SU-DHL-6 (cell line): ENCODE results near the gene NAA11.

Experiments
- H2AFZ ChIP-seq: fragments of 200-600 bp; sonication (generic); 2 replicates; pipeline ENCODE4 v1.6.1; 2014; ENCODE audit warnings: low read depth, mild to moderate bottlenecking, moderate library complexity, mixed read lengths, antibody characterized with exemption, low read length; ENCODE audit not compliant: severe bottlenecking
- H3F3A ChIP-seq: fragments of 200-600 bp; shearing (Covaris generic); 2 replicates; pipeline ENCODE4 v1.6.0; 2016; ENCODE audit warnings: antibody characterized with exemption, mild to moderate bottlenecking; ENCODE audit not compliant: insufficient read depth
- H3K27ac ChIP-seq: fragments of 200-600 bp; sonication (generic); 2 replicates; pipeline ENCODE4 v1.5.1; 2016; ENCODE audit warnings: low read depth, mild to moderate bottlenecking, low read length, moderate library complexity, mixed read lengths
- H3K27me3 ChIP-seq: fragments of 200-600 bp; sonication (generic), shearing (Covaris generic); 2 replicates; pipeline ENCODE4 v1.6.0; 2014; ENCODE audit warnings: mild to moderate bottlenecking, low read length
- H3K36me3 ChIP-seq: fragments of 200-600 bp; sonication (generic); 2 replicates; pipeline ENCODE4 v1.6.1; 2014; ENCODE audit warnings: mild to moderate bottlenecking, low read length, mixed read lengths
- H3K4me2 ChIP-seq: fragments of 300-600, 200-600 bp; shearing (Covaris generic), sonication (generic); 2 replicates; pipeline ENCODE4 v1.6.0; 2014; ENCODE audit warnings: low read length, low read depth, mild to moderate bottlenecking; ENCODE audit not compliant: poor library complexity, severe bottlenecking
- H3K4me3 ChIP-seq: fragments of 200-600 bp; sonication (generic); 2 replicates; pipeline ENCODE4 v1.5.1; 2014; ENCODE audit warnings: antibody characterized with exemption, low read length, mild to moderate bottlenecking, mixed read lengths; ENCODE audit not compliant: insufficient read depth, poor library complexity, severe bottlenecking
- H3K79me2 ChIP-seq: fragments of 200-600 bp; sonication (generic); 2 replicates; pipeline ENCODE4 v1.6.1; 2014; ENCODE audit warnings: mild to moderate bottlenecking, low read length, moderate library complexity; ENCODE audit not compliant: insufficient read depth
- H3K9ac ChIP-seq: fragments of 200-600 bp; sonication (generic); 2 replicates; pipeline ENCODE4 v1.7.0; 2014; ENCODE audit warnings: mild to moderate bottlenecking, low read length
- H3K9me2 ChIP-seq: fragments of 200-600 bp; sonication (generic); replicated peaks from 2 replicates; pipeline ENCODE4 v1.6.1; 2014; ENCODE audit warnings: low read length; ENCODE audit not compliant: insufficient read depth
- H3K9me3 ChIP-seq: fragments of 200-600 bp; sonication (generic); 2 replicates; pipeline ENCODE4 v1.6.1; 2014; ENCODE audit warnings: low read length, mixed read lengths; ENCODE audit not compliant: insufficient read depth
- H4K20me1 ChIP-seq: fragments of 200-600 bp; sonication (generic); 2 replicates; pipeline ENCODE4 v1.6.1; 2014; ENCODE audit warnings: low read depth, mild to moderate bottlenecking, antibody characterized with exemption, low read length, moderate library complexity, mixed read lengths
- EZH2phosphoT487 ChIP-seq: fragments of 200-600 bp; sonication (generic), shearing (Covaris generic); conservative IDR thresholded peaks from 2 replicates; pipeline ENCODE4 v1.6.1; 2018; ENCODE audit warnings: mild to moderate bottlenecking, antibody characterized with exemption, low read length, moderate library complexity, mixed read lengths
- TF ChIP-seq, protein P1 (sequence below): fragments of 200-600 bp; sonication (generic); IDR thresholded peaks from one replicate; pipeline ENCODE4 v1.5.1; 2017; ENCODE audit warnings: antibody characterized with exemption, mild to moderate bottlenecking, low read length, moderate library complexity; ENCODE audit not compliant: insufficient read depth, poor library complexity, severe bottlenecking

Gene NAA11

DNA sequence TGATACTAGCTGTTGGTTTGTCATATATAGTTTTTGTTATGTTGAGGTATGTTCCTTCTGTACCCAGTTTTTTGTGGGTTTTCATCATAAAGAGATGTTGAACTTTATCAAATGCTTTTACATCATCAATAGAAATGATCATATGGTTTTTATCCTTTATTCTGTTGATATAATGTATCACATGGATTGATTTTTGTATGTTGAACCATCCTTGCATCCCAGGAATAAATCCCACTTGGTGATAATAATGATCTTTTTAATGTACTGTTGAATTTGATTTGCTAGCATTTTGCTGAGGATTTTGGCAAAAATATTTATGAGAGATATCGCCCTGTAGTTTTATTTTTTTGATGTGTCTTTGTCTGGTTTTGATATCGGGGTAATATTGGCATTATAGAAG is 22.5 kb upstream of the NAA11 start:
- Histone ChIP-seq H3K4me2 (no peak overlapping the region), H3K4me3 (no peak overlapping the region), H3K9me2 (no peaks in the 10 kb centered on the region), H3F3A (no peaks in the 10 kb centered on the region), H3K27me3 (no peaks in the 10 kb centered on the region), H3K9me3 (no peaks in the 10 kb centered on the region), H3K79me2 (no peaks in the 10 kb centered on the region), H3K36me3 (no peaks in the 10 kb centered on the region), H2AFZ (no peak overlapping the region), H4K20me1 (no peaks in the 10 kb centered on the region), H3K9ac (no peak overlapping the region), H3K27ac (no peak overlapping the region)
- TF ChIP-seq, protein P1, sequence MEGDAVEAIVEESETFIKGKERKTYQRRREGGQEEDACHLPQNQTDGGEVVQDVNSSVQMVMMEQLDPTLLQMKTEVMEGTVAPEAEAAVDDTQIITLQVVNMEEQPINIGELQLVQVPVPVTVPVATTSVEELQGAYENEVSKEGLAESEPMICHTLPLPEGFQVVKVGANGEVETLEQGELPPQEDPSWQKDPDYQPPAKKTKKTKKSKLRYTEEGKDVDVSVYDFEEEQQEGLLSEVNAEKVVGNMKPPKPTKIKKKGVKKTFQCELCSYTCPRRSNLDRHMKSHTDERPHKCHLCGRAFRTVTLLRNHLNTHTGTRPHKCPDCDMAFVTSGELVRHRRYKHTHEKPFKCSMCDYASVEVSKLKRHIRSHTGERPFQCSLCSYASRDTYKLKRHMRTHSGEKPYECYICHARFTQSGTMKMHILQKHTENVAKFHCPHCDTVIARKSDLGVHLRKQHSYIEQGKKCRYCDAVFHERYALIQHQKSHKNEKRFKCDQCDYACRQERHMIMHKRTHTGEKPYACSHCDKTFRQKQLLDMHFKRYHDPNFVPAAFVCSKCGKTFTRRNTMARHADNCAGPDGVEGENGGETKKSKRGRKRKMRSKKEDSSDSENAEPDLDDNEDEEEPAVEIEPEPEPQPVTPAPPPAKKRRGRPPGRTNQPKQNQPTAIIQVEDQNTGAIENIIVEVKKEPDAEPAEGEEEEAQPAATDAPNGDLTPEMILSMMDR, result no peak
- no peak for TF ChIP-seq EZH2phosphoT487

DNA sequence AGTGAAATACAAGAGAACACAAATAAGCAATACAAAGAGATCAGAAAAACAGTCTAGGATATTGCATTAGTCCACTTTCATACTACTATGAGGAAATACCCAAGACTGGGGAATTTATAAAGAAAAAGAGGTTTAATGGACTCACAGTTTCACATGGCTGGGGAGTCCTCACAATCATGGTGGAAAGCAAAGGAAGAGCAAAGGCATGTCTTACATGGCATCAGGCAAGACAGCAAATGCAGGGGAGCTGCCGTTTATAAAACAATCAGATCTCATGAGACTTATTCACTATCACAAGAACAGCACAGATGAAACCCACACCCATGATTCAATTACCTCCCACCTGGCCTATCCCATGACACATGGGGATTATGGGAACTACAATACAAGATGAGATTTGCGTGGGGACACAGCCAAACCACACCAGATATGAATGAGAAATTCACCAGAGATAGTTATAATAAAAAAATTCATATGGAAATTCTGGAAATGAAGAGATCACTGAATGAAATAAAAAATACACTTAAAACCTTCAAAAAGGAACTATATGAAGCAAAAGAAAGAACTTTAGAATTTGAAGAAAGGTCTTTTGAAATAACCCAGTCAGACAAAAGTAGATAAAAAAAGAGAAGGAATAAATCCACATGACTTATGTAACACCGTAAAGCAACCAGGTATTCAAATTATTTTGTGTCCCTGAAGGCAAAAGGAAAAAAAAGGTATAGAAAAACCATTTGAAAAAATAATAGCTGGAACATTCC is 16.2 kb upstream of the NAA11 start:
- Histone ChIP-seq H3K9me2 (no peaks in the 10 kb centered on the region), H3K36me3 (no peaks in the 10 kb centered on the region)

DNA sequence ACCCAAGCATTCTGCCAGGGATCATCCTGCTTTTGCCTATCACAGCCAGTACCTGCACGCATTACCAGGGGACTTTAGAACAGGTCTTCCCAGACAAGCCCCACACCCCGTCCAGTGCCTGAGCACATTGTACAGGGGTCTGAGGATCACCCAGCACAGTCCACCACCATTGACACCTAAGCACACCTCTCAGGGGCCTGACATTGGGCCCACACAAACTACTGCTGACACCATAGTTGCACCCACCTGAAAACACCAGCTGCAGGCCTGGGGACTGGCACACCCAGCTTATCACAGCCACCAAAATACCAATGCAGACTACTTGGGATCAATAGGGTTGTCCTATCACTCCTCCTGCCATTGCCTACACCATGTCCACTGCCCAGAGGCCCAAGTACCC is 14.7 kb upstream of the NAA11 start:
- H3K4me3 ChIP-seq, result no peak overlapping the region
- no peak overlapping the region for H2AFZ ChIP-seq
- H3K9ac ChIP-seq, result no peak overlapping the region
- H3K4me2 ChIP-seq, result no peak overlapping the region
- H3K79me2 ChIP-seq, result no peaks in the 10 kb centered on the region
- no peak overlapping the region for H3K27ac ChIP-seq
- no peaks in the 10 kb centered on the region for H3F3A ChIP-seq
- H3K9me3 ChIP-seq, result no peaks in the 10 kb centered on the region
- H3K36me3 ChIP-seq, result no peaks in the 10 kb centered on the region
- no peaks in the 10 kb centered on the region for H4K20me1 ChIP-seq
- H3K9me2 ChIP-seq, result no peaks in the 10 kb centered on the region
- H3K27me3 ChIP-seq, result no peaks in the 10 kb centered on the region
- TF ChIP-seq, protein P1, result no peak
- TF ChIP-seq EZH2phosphoT487, result no peak

More for the DNA sequence above, 16.2 kb upstream of the NAA11 start:
- no peak overlapping the region for H2AFZ ChIP-seq
- H3K27ac ChIP-seq, result no peak overlapping the region
- H3F3A ChIP-seq, result no peaks in the 10 kb centered on the region
- H3K79me2 ChIP-seq, result no peaks in the 10 kb centered on the region
- no peak overlapping the region for H3K9ac ChIP-seq
- TF ChIP-seq, protein P1, result no peak
- TF ChIP-seq EZH2phosphoT487, result no peak
- no peaks in the 10 kb centered on the region for H4K20me1 ChIP-seq
- no peak overlapping the region for H3K4me2 ChIP-seq
- no peaks in the 10 kb centered on the region for H3K27me3 ChIP-seq
- no peaks in the 10 kb centered on the region for H3K9me3 ChIP-seq
- H3K4me3 ChIP-seq, result no peak overlapping the region
